K562 (cell line): ENCODE data around the gene NRG3. TPM values are rescaled to one million over a fixed set of nuclear protein-coding genes. Genes with fewer than 3 reads are reported as not detected.

Source experiments
- ATAC-seq: fragments of 200-7000 bp; cut with Tn5 transposase; 3 replicates; pipeline ENCODE4 v1.9.1; 2020; ENCODE audit warnings: moderate library complexity
- BruUV-seq: library from RNA; stranded (reverse); fragments of 400-500 nt; replicated peaks from 2 replicates; lab custom pipeline; 2021; lab: Mats Ljungman, UMichigan
- CTCF ChIA-PET: fragments of 300-600 bp; formaldehyde crosslinking; extraction: SDS; loops from one replicate; lab custom pipeline; 2021; ENCODE audit warnings: low intra/inter-chr PET ratio; lab: Yijun Ruan, JAX
- POLR2A ChIA-PET: fragments of 300-600, 350-650 bp; sonication (Branson Sonifier 250); formaldehyde crosslinking; extraction: SDS; loops from one replicate; lab custom pipeline; 2021; ENCODE audit warnings: antibody characterized with exemption, inconsistent platforms; lab: Yijun Ruan, JAX
- DNase-seq, 4 experiments: peaks; one replicate each; pipeline versions ENCODE4 v3.0.0 to v3.0.0-alpha.2; 2011 to 2018; ENCODE audit warnings: low spot score in 3 of 4, mixed read lengths in 3 of 4; ENCODE audit errors: extremely low read depth in 1 of 4
- FAIRE-seq: peaks from 2 replicates; lab custom pipeline; 2011; peaks lifted over from hg19 to GRCh38; lab: Jason Lieb, UNC
- H2AFZ ChIP-seq: 2 replicates; pipeline ENCODE4 v1.6.0; 2011; ENCODE audit warnings: low read depth, low read length, control low read depth, inconsistent platforms
- H3K27ac ChIP-seq: fragments of 200-600 bp; 3 replicates; pipeline ENCODE4 v1.8.0; 2011; ENCODE audit warnings: low read depth, mild to moderate bottlenecking, control low read depth, inconsistent platforms, low read length, moderate library complexity, mixed read lengths; ENCODE audit errors: extremely low read depth
- H3K27me3 ChIP-seq, 2 experiments: fragments of 300-600 bp in 1 of 2; 2 replicates in 1 of 2; 3 replicates in 1 of 2; pipeline versions ENCODE4 v1.6.0 to v1.8.0; 2011; ENCODE audit warnings: inconsistent platforms in 2 of 2, low read length in 2 of 2, mild to moderate bottlenecking in 1 of 2, mixed read lengths in 1 of 2, moderate library complexity in 1 of 2; ENCODE audit not compliant: control insufficient read depth in 2 of 2, insufficient read depth in 2 of 2
- H3K36me3 ChIP-seq: fragments of 300-600 bp; 3 replicates; pipeline ENCODE4 v1.8.0; 2011; ENCODE audit warnings: mild to moderate bottlenecking, low read length, inconsistent platforms; ENCODE audit not compliant: control insufficient read depth, insufficient read depth
- H3K4me1 ChIP-seq, 2 experiments: fragments of 200-600 bp in 1 of 2; replicated peaks in 1 of 2; 2 replicates in 1 of 2; 3 replicates in 1 of 2; pipeline versions ENCODE4 v1.5.1 to v1.8.0; 2011; ENCODE audit warnings: inconsistent platforms in 2 of 2, low read length in 2 of 2, mild to moderate bottlenecking in 1 of 2, mixed read lengths in 1 of 2, moderate library complexity in 1 of 2; ENCODE audit not compliant: control insufficient read depth in 2 of 2, insufficient read depth in 2 of 2
- H3K4me2 ChIP-seq: 2 replicates; pipeline ENCODE4 v1.6.1; 2011; ENCODE audit warnings: low read length, control low read depth, inconsistent platforms, mixed read lengths; ENCODE audit not compliant: insufficient read depth
- H3K4me3 ChIP-seq: fragments of 200-600 bp; sonication (generic), shearing (Covaris generic); 2 replicates; pipeline ENCODE4 v1.5.1; 2016; ENCODE audit warnings: control low read depth, inconsistent platforms
- H3K79me2 ChIP-seq: fragments of 200-600 bp; 3 replicates; pipeline ENCODE4 v1.8.0; 2011; ENCODE audit warnings: low read length, inconsistent platforms; ENCODE audit not compliant: control insufficient read depth, insufficient read depth
- H3K9ac ChIP-seq, 2 experiments: 2 replicates each; pipeline versions ENCODE4 v1.6.0 to v1.6.1; 2011; ENCODE audit warnings: low read depth in 2 of 2, low read length in 2 of 2, control low read depth in 1 of 2, inconsistent platforms in 1 of 2, mild to moderate bottlenecking in 1 of 2, mixed read lengths in 1 of 2; ENCODE audit not compliant: insufficient read depth in 1 of 2
- H3K9me1 ChIP-seq: one replicate; pipeline ENCODE4 v1.6.0; 2011; ENCODE audit warnings: inconsistent platforms, mild to moderate bottlenecking, low read length, moderate library complexity; ENCODE audit not compliant: control insufficient read depth, insufficient read depth
- H3K9me3 ChIP-seq: replicated peaks from 2 replicates; pipeline ENCODE4 v1.5.1; 2011; ENCODE audit warnings: low read depth, low read length, inconsistent platforms; ENCODE audit not compliant: control insufficient read depth, insufficient read depth
- H4K20me1 ChIP-seq: replicated peaks from 2 replicates; pipeline ENCODE4 v1.6.1; 2011; ENCODE audit warnings: low read length, inconsistent platforms, mixed read lengths; ENCODE audit not compliant: control insufficient read depth, insufficient read depth
- CCAR2 ChIP-seq: fragments of 200-400 bp; formaldehyde crosslinking; IDR thresholded peaks from 2 replicates; pipeline ENCODE4 v1.6.1; 2017; ENCODE audit warnings: mild to moderate bottlenecking, low read depth, low read length
- CTCF ChIP-seq, 3 experiments: IDR thresholded peaks in 2 of 3; conservative IDR thresholded peaks in 1 of 3; 2 replicates each; pipeline ENCODE4 v1.5.1; 2011 to 2012; ENCODE audit warnings: low read length in 3 of 3, mild to moderate bottlenecking in 3 of 3, control low read depth in 2 of 3, improper control_type of control experiment in 1 of 3, inconsistent platforms in 1 of 3, low read depth in 1 of 3, mixed read lengths in 1 of 3, moderate library complexity in 1 of 3; ENCODE audit not compliant: insufficient read depth in 2 of 3
- ILF3 ChIP-seq: fragments of 450-650 bp; IDR thresholded peaks from 2 replicates; pipeline ENCODE4 v1.6.1; 2018; ENCODE audit warnings: antibody characterized with exemption, mild to moderate bottlenecking, moderate library complexity, borderline replicate concordance
- KAT8 ChIP-seq: fragments of 450-650 bp; IDR thresholded peaks from 2 replicates; pipeline ENCODE4 v1.6.1; 2016; ENCODE audit warnings: low read depth, mild to moderate bottlenecking
- POLR3A ChIP-seq: IDR thresholded peaks from 2 replicates; pipeline ENCODE4 v1.6.1; 2011; ENCODE audit warnings: borderline replicate concordance, mild to moderate bottlenecking, moderate library complexity; ENCODE audit not compliant: insufficient read length, insufficient read depth; ENCODE audit errors: extremely low read depth
- SMAD2 ChIP-seq: fragments of 150-350 bp; IDR thresholded peaks from 2 replicates; pipeline ENCODE4 v1.6.1; 2014; ENCODE audit warnings: low read depth, mild to moderate bottlenecking, low read length
- ZNF133 ChIP-seq: fragments of 250-450 bp; sonication (Bioruptor Pico); IDR thresholded peaks from 2 replicates; pipeline ENCODE4 v1.4.0; 2020; ENCODE audit warnings: mild to moderate bottlenecking
- ZSCAN32 ChIP-seq: fragments of 450-650 bp; formaldehyde crosslinking; IDR thresholded peaks from 2 replicates; pipeline ENCODE4 v1.4.0; 2020; ENCODE audit warnings: mild to moderate bottlenecking, moderate library complexity
- WGBS: fragments of 100-300 bp; shearing (Covaris generic); methylation state at CpG from one replicate; pipeline ENCODE4 v1.1.6; 2016; ENCODE audit warnings: low coverage, mixed read lengths; ENCODE audit not compliant: insufficient coverage; ENCODE audit errors: missing lambda C conversion rate; 5-methylcytosine and 5-hydroxymethylcytosine counted together
- in situ Hi-C: fragments of 300-500 bp; cut with MboI; formaldehyde crosslinking; loops from 4 replicates; pipeline ENCODE4 v1.15.0; 2018; ENCODE audit warnings: inconsistent platforms, mixed read lengths
- intact Hi-C: fragments of 100-400 bp; cut with micrococcal nuclease; formaldehyde crosslinking; loops from 2 replicates; pipeline ENCODE4 v1.14.2; 2022
- polyA plus RNA-seq, 8 experiments: library from polyadenylated mRNA; depleted of rRNA in 4 of 8; stranded (reverse) in 5 of 8; unstranded in 3 of 8; fragments of >200 nt; fragmentation: Nextera tagmentation in 2 of 8; fragmentation: Illumina TruSeq in 1 of 8; extraction: Ambion mirVana in 2 of 8; extraction: Trizol in 1 of 8; gene quantifications; 2 replicates each; pipeline versions ENCODE4 v1.2.1 to v1.2.3, GENCODE V29; 2011 to 2014; ENCODE audit warnings: inconsistent platforms in 1 of 8, missing spikeins in 1 of 8
- total RNA-seq, 7 experiments: library from RNA; depleted of rRNA in 6 of 7; stranded (reverse); fragments of >200 nt in 6 of 7; fragmentation: Illumina TruSeq in 2 of 7; extraction: Trizol in 2 of 7; gene quantifications; 2 replicates each; pipeline versions ENCODE4 v1.2.1 to v1.2.3, GENCODE V29; 2011 to 2021; ENCODE audit warnings: low replicate concordance in 1 of 7
- TF ChIP-seq, protein P1 (sequence below): fragments of 450-650 bp; IDR thresholded peaks from 2 replicates; pipeline ENCODE4 v1.6.1; 2016; ENCODE audit warnings: low read depth
- TF ChIP-seq, protein P2 (sequence below): fragments of 250-450 bp; sonication (Bioruptor Pico); IDR thresholded peaks from 2 replicates; pipeline ENCODE4 v1.4.0; 2020; ENCODE audit warnings: mild to moderate bottlenecking

The NRG3 gene
- total and polyA plus RNA-seq, 9 of the 15 experiments (the other 6 are each of a cell fraction or from before 2014, with no cell fraction given), result not detected

- CTCF ChIA-PET, result no interaction called here
- Histone ChIP-seq H2AFZ (no peak overlapping the region), H3K27ac (no peak overlapping the region), H3K4me1 (no peaks in the 10 kb centered on the region), H3K36me3 (no peaks in the 10 kb centered on the region), H4K20me1 (no peaks in the 10 kb centered on the region), H3K4me2 (no peak overlapping the region), H3K9me3 (no peaks in the 10 kb centered on the region; the same call in 1 of the 2 replicates), H3K9me1 (no peaks in the 10 kb centered on the region), H3K79me2 (no peaks in the 10 kb centered on the region), H3K27me3 (no peaks in the 10 kb centered on the region), H3K9ac (no peak overlapping the region), H3K4me3 (no peak overlapping the region)
- no TSS peak for BruUV-seq
- POLR2A ChIA-PET, result no interaction called here
- no peak for FAIRE-seq
- 0% methylated on average over 1 of the region's 1 CpG for WGBS
- intact Hi-C loops, result no loop called here
- no peak for DNase-seq
- in situ Hi-C loops, result no loop called here
- ATAC-seq, result no peak
- TF ChIP-seq CTCF (IDR thresholded peaks at IDR 0.05 in 2 of 3, conservative IDR thresholded peaks at IDR 0.05 in 1 of 3; ENCODE audit: insufficient read depth in 2 of 3, low read depth in 1 of 3, low read length in 3 of 3), result no peak
- no peak for TF ChIP-seq KAT8
- no peak for TF ChIP-seq ZNF133
- TF ChIP-seq, protein P1, sequence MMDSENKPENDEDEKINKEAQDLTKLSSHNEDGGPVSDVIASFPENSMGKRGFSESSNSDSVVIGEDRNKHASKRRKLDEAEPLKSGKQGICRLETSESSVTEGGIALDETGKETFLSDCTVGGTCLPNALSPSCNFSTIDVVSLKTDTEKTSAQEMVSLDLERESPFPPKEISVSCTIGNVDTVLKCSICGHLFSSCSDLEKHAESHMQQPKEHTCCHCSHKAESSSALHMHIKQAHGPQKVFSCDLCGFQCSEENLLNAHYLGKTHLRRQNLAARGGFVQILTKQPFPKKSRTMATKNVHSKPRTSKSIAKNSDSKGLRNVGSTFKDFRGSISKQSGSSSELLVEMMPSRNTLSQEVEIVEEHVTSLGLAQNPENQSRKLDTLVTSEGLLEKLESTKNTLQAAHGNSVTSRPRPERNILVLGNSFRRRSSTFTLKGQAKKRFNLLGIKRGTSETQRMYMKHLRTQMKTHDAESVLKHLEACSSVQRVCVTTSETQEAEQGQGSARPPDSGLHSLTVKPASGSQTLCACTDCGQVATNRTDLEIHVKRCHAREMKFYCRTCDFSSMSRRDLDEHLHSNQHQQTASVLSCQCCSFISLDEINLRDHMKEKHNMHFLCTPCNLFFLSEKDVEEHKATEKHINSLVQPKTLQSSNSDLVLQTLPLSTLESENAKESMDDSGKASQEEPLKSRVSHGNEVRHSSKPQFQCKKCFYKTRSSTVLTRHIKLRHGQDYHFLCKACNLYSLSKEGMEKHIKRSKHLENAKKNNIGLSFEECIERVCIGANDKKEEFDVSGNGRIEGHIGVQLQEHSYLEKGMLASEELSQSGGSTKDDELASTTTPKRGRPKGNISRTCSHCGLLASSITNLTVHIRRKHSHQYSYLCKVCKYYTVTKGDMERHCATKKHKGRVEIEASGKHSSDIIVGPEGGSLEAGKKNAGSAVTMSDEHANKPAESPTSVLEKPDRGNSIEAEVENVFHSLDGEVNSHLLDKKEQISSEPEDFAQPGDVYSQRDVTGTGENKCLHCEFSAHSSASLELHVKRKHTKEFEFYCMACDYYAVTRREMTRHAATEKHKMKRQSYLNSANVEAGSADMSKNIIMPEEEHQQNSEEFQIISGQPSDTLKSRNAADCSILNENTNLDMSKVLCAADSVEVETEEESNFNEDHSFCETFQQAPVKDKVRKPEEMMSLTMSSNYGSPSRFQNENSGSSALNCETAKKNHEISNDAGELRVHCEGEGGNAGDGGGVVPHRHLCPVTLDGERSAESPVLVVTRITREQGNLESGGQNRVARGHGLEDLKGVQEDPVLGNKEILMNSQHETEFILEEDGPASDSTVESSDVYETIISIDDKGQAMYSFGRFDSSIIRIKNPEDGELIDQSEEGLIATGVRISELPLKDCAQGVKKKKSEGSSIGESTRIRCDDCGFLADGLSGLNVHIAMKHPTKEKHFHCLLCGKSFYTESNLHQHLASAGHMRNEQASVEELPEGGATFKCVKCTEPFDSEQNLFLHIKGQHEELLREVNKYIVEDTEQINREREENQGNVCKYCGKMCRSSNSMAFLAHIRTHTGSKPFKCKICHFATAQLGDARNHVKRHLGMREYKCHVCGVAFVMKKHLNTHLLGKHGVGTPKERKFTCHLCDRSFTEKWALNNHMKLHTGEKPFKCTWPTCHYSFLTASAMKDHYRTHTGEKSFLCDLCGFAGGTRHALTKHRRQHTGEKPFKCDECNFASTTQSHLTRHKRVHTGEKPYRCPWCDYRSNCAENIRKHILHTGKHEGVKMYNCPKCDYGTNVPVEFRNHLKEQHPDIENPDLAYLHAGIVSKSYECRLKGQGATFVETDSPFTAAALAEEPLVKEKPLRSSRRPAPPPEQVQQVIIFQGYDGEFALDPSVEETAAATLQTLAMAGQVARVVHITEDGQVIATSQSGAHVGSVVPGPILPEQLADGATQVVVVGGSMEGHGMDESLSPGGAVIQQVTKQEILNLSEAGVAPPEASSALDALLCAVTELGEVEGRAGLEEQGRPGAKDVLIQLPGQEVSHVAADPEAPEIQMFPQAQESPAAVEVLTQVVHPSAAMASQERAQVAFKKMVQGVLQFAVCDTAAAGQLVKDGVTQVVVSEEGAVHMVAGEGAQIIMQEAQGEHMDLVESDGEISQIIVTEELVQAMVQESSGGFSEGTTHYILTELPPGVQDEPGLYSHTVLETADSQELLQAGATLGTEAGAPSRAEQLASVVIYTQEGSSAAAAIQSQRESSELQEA, result no peak
- TF ChIP-seq SMAD2, result no peak
- TF ChIP-seq ILF3, result no peak
- TF ChIP-seq, protein P2, sequence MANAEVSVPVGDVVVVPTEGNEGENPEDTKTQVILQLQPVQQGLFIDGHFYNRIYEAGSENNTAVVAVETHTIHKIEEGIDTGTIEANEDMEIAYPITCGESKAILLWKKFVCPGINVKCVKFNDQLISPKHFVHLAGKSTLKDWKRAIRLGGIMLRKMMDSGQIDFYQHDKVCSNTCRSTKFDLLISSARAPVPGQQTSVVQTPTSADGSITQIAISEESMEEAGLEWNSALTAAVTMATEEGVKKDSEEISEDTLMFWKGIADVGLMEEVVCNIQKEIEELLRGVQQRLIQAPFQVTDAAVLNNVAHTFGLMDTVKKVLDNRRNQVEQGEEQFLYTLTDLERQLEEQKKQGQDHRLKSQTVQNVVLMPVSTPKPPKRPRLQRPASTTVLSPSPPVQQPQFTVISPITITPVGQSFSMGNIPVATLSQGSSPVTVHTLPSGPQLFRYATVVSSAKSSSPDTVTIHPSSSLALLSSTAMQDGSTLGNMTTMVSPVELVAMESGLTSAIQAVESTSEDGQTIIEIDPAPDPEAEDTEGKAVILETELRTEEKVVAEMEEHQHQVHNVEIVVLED (CRISPR knock-in tag), result no peak
- no peak for TF ChIP-seq ZSCAN32
- no peak for TF ChIP-seq POLR3A
- TF ChIP-seq CCAR2, result no peak
These were observed 861.3 kb downstream of the NRG3 start for GRCh38 chr10:82736305-82736704.
